Breast epithelium (tissue), 3 donors: ENCODE measurements around the gene CXCL10.

Experiments used
- POLR2AphosphoS5 ChIP-seq, 3 donors: sonication (generic); formaldehyde crosslinking; IDR thresholded peaks; one replicate each; pipeline ENCODE4 v1.6.1; 2017; ENCODE audit warnings: antibody characterized with exemption in 3 of 3
- TF ChIP-seq, protein P1 (sequence below), 3 donors: fragments of 450-650 bp; IDR thresholded peaks; one replicate each; pipeline ENCODE4 v1.5.1; 2016 to 2017; ENCODE audit warnings: antibody characterized with exemption in 3 of 3, mild to moderate bottlenecking in 3 of 3, moderate library complexity in 3 of 3

- TF ChIP-seq, protein P1, sequence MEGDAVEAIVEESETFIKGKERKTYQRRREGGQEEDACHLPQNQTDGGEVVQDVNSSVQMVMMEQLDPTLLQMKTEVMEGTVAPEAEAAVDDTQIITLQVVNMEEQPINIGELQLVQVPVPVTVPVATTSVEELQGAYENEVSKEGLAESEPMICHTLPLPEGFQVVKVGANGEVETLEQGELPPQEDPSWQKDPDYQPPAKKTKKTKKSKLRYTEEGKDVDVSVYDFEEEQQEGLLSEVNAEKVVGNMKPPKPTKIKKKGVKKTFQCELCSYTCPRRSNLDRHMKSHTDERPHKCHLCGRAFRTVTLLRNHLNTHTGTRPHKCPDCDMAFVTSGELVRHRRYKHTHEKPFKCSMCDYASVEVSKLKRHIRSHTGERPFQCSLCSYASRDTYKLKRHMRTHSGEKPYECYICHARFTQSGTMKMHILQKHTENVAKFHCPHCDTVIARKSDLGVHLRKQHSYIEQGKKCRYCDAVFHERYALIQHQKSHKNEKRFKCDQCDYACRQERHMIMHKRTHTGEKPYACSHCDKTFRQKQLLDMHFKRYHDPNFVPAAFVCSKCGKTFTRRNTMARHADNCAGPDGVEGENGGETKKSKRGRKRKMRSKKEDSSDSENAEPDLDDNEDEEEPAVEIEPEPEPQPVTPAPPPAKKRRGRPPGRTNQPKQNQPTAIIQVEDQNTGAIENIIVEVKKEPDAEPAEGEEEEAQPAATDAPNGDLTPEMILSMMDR (IDR thresholded peaks at IDR 0.05) = no peak
- TF ChIP-seq POLR2AphosphoS5 (IDR thresholded peaks at IDR 0.05) = no peak
Observed at GRCh38 chr4:76061421-76061820, 38.1 kb upstream of the CXCL10 start.
